Hindlimb muscle (tissue), 1 donor: Measurements from ENCODE around the gene KRTAP10-6. TPM values are rescaled to one million over a fixed set of nuclear protein-coding genes. Genes with fewer than 3 reads are reported as not detected.
"Not testable (repeated sequence)": the region's sequence is repeated elsewhere in the genome, so short reads cannot be mapped to it uniquely, and the experiment has no call there.

Experiments
- DNase-seq: peaks from one replicate; pipeline ENCODE4 v3.0.0-alpha.2; 2013
- polyA plus RNA-seq: library from polyadenylated mRNA; unstranded; fragments of 120-200 nt; gene quantifications from one replicate; pipeline ENCODE4 v1.2.1, GENCODE V29; 2013; ENCODE audit not compliant: insufficient read length

The KRTAP10-6 gene, protein sequence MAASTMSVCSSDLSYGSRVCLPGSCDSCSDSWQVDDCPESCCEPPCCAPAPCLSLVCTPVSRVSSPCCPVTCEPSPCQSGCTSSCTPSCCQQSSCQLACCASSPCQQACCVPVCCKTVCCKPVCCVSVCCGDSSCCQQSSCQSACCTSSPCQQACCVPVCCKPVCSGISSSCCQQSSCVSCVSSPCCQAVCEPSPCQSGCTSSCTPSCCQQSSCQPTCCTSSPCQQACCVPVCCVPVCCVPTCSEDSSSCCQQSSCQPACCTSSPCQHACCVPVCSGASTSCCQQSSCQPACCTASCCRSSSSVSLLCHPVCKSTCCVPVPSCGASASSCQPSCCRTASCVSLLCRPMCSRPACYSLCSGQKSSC
- polyA plus RNA-seq, result not detected

DNA sequence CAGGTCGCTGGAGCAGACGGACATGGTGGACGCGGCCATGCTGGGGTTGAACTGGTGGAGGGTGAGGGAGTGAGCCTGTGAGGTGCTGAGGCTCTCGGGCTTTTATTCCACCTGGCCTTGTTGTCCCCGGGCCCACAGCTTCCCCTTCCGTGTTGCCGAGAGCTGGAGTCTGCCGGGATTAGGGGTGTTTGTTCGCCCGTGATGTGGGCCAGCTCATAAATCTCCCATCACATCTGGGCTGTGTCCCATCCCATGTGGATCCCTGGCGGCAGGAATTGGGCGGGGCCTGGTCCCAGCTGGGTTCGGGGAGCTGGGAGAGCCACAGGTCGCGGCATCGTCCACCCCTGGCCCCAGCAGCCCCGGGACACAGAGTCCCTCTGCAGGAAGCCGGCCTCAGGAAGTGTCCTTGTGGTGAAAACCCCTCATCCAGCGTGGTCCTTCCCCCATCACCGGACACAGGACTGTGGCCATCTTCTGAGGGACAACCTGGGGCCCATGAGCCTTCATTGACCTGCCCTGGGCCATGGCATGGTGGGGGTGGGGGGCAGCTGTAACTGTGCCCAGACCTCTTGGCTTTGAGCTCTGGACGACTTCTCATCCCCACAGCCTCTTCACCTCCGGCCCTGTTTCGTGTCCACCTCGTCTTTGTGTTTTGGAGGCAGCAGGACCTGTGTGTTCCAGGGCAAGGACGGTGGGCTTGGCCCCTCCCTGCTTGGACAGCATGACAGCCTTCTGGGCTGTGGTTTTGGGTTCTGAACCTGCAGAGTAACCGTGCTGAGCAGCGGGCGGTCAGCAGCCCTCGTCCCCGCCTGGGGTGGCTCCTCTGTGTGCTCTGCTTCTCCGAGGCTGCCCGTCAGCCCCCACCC is at the start of gene KRTAP10-6:
Gene KRTAP10-6 (minus strand): TSS at position 60 of the 866 bp plus-strand sequence. CDS start 21 bp downstream, at position 39.
- DNase-seq, result no peak

DNA sequence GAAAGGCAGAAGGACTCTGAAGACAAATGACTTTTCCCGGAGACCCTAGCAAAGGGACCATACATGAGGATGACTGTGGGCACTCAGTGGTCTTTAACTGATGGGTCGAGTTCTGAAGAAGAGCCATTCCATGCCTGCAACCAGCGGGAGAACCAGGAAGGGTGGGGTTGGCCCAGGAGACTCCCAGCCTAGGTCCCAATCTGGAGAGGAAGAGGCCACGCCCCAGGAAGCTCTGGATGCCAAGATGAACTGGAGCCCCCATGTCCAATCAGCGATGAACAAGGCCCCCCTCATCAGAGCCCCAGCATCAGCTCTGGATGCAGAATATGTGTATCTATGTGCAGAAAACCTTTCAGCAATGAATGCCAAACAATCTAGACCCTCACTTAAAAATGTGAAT is 48.5 kb upstream of the KRTAP10-6 start:
- DNase-seq, result no peak

DNA sequence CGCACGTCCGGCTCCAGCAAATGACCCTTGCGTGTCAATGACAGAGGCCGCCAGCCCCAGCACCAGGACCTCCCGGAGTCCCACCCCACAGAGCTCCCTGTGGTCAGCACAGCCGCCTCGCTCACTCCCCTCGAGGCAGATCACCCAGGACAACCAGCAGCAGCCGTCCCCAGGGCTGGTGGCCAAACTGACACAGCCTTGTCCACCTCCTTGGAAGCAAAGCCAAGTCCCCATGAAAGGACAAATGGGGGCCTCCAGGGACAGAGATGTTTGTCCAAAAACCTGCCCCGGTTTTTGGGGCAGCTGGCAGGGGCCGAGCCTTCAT is 47.0 kb upstream of the KRTAP10-6 start:
- DNase-seq, result no peak

DNA sequence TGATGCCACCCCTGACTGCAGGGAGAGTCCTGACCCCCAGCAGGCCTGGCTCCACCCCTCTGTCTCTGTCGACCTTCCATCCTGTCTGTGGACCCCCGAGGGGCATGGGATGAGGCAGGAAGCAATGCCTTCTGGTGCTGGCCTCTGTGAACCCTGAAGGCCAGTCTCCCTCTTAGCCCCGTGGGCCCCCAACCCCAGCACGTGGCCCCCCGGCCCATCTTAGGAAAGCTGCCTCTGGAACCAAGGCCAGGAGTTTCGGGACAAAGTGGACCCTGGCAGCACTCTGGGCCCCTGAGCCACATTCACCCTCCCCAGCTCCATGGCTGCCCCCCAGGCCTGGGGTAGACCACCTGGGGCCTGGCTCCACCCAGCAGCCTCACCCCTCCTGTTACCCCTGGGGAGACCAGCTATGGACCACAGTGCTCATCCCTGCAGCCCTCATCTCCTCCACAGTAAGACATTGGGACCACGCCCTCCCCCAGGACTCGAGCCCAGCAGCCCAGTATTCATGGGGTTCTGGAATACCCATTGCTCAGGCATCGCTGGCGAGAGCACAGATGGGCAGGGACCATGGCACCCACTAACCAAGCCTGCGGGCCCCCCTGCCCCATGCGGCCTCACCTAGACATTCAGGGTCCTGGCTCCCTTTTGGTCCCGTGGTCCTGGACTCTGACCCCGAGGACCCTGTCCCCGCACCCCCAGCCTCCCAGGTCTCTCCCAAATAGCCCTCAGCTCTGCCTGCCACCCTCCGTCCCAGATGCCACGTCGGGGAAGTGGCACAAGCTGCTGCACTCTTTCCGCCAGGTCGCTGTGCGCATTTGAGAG is 46.4 kb upstream of the KRTAP10-6 start:
- DNase-seq, result not testable (repeated sequence)

DNA sequence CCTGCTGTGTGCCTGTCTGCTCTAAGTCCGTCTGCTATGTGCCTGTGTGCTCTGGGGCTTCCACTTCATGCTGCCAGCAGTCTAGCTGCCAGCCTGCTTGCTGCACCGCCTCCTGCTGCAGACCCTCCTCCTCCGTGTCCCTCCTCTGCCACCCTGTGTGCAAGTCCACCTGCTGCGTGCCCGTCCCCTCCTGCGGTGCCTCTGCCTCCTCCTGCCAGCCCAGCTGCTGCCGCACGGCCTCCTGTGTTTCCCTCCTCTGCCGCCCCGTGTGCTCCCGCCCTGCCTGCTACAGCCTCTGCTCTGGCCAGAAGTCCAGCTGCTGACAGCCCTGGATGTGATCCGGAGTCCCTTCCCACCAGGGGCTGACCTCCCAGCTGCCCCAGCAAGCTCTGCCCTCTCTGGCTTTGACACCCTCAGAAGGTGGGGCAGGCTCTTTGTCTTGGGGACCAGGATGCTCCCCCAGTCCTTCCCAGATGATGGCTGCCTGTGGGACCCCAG is 45.6 kb upstream of the KRTAP10-6 start:
- not testable (repeated sequence) for DNase-seq

DNA sequence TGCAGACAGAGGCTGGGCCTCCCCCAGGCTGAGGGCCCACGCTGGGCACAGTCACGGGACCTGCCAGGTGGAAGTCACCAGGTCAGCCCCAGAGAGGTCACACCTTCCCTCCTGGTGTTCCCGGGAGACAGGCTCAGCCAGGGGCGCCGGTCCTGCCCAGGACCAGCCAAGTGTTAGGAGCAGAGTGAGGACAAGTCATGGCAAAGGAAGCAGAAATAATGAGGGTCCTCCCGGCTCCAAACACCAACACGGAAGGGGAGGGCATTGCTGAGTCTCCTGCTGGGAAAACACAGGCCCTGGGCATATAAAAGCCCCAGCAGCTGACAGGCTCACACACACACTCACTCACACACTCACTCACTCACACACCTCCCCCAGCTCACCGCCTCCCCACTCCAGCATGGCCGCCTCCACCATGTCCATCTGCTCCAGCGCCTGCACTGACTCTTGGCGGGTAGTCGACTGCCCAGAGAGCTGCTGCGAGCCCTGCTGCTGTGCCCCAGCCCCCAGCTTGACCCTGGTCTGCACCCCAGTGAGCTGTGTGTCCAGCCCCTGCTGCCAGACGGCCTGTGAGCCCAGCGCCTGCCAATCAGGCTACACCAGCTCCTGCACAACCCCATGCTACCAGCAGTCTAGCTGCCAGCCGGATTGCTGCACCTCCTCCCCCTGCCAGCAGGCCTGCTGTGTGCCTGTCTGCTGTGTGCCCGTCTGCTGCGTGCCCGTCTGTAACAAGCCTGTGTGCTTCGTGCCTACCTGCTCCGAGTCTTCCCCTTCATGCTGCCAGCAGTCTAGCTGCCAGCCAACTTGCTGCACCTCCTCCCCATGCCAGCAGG is 44.9 kb upstream of the KRTAP10-6 start, which contains the start of gene KRTAP10-10:
Gene KRTAP10-10 (plus strand): TSS at position 339 of the 833 bp plus-strand sequence. CDS start 62 bp downstream, at position 401.
- no peak for DNase-seq

DNA sequence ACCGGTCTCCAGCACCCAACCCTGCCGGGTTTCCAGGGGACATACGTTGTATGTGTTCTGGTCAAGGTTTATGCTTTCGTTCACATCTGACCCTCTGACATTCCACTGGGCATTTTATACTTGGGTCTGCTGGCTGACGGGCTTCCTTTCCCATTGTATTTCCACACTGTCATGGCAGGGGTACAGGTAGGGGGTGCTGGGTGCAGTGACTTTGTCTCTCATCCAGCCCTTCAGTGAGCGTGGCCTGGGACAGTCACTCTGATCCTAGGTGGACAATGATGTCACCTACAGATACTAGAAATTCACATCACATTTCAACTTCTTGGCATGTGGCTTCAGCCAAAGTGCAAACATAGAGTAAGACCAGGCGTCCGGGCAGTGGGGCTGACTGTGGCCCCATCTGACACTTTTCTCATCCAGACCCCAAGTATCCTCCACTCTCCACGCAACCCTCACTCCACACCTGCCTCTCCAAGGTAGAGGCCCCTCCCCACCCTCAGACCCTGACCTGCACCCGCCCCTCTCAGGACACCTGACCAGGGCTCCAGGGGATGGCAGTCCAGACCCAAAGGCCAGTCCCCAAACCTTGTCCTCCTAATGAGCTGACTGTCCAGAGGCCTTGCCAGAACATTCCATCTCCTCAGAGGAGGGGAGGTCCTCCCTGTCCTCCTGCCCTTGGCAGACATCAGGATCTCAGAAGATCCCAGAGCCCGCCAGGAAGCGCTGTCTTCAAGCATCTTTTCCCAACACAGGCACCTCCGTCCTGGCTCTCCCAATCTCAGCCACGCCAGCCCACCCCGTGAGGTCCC is 44.1 kb upstream of the KRTAP10-6 start:
- DNase-seq, result no peak

DNA sequence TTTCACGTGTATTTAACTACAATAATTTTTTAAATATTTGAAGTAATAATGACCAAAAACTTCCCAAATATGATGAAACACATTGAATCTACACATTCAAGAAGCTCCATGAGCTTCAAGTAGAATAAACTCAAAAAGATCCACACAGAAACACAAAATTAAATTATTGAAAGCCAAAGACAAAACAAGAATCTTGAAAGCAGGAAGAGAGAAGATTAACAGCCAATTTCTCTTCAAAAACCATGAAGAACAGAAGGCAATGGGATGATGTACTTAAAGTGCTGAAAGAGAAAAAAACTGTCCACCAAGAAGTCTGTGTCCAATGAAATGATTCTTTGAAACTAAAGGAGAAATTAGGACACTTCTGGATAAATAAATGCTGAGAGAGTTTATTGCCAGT is 39.8 kb upstream of the KRTAP10-6 start:
- no peak for DNase-seq

DNA sequence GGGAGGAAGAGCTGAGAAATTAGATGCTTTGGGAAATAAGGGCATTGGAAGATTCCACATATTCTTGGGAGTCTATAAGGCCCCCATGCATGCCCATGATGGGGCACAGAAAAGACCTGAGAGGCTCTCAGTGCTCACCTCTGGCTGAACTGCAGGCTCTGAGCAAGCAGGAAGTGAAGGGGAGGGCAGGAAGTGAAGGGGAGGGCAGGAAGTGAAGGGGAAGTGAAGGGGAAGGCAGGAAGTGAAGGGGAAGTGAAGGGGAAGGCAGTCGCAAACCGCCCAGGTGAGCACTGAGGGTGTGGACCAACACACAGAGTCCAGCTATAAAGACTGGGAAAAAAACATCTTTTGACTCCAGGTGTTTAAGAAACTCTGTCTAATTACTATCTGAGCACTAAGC is 38.1 kb upstream of the KRTAP10-6 start:
- no peak for DNase-seq

DNA sequence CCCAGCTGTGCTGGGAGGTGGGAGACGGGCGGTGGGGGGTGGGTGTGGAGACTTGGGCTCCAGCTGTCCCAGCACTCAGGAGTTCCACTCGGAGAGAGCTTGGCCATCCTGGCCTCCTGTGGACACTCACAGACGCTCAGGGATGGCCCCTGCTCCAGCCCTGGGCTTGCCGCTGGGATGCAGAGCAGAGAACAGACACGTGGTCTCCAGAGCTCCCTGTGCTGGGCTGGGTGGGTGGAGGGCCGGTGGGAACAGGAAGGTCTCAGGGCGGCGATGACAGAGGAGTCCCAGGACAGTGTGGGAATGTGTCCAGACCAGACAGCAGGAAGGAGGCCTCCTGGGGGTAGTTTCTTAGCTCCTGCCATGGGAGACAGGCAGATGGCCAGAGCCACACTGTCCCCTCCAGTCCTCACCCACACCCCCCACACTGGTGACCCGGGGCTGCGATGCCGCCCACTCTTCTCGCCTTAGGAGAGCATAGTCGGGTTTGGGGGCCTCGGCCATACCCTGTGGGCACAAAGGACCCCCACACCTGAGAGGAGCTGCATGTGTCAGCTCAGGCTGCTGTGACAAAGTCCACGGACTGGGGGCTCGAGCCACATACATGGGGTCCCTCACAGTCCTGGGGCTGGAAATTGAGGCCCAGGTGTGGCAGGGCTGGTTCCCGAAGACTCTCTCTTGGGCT is 36.5 kb upstream of the KRTAP10-6 start:
- DNase-seq, result no peak

DNA sequence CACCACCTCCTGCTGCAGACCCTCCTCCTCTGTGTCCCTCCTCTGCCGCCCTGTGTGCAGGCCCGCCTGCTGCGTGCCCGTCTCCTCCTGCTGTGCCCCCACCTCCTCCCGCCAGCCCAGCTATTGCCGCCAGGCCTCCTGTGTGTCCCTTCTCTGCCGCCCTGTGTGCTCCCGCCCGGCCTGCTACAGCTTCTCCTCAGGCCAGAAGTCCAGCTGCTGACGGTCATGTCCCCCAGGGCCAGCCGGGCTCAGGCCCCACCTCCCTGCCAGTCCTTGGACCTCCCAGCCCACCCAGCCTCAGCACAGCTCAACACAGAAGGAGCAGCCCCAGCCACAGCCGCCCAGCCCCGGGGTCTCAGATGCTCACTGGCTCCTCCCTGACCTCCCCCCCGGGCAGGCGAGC is 35.5 kb upstream of the KRTAP10-6 start:
- DNase-seq, result not testable (repeated sequence)

DNA sequence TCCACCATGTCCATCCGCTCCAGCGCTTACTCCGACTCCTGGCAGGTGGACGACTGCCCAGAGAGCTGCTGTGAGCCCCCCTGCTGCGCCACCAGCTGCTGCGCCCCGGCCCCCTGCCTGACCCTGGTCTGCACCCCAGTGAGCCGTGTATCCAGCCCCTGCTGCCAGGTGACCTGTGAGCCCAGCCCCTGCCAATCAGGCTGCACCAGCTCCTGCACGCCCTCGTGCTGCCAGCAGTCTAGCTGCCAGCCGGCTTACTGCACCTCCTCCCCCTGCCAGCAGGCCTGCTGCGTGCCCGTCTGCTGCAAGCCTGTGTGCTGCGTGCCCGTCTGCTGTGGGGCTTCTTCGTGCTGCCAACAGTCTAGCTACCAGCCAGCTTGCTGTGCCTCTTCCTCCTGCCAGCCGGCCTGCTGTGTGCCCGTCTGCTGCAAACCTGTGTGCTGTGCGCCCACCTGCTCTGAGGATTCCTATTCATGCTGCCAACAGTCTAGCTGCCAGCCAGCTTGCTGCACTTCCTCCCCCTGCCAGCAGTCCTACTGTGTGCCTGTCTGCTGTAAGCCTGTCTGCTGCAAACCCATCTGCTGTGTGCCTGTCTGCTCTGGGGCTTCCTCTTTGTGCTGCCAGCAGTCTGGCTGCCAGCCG is 35.0 kb upstream of the KRTAP10-6 start:
- not testable (repeated sequence) for DNase-seq

DNA sequence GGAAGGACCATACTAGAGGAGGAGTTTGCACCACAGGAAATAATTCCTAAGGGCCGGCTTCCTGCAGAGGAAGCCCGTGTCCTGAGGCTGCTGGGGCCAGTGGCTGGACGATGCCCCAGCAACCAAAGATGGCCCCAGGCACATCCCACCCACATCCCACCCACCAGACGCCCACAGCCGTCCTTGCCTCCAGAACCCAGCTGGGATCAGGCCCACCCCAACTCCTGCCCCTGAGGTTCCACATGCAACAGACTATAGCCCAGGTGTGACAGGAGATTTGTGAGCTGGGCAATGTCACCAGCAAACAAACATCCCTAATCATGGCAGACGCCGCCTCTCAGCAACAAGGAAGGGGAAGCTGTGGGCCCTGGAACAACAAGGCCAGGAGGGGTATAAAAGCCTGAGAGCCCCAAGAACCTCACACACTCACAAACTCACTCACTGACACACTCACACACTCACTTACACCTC is 34.4 kb upstream of the KRTAP10-6 start, which contains the start of gene KRTAP10-9:
Gene KRTAP10-9 (plus strand): TSS at position 421 of the 471 bp plus-strand sequence. CDS start 79 bp downstream, outside the sequence.
- no peak for DNase-seq

DNA sequence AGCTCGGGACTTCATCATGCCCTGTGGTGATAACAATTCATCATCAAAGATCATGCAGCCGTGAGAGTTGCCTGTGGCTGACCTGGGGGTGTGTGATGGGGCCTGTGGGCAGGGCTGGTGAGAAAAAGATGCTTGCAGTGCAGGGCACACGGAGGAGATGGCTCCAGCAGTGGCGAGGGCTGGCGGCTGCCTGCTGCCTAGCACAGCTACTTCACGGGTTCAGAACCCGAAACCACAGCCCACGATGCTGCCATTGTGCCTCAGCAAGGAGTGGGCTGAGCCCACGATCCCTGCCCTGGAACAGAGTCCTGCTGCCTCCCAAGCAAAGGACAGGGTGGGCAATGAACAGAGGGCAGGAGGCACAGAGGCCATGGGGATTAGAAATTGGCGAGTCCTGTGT is 34.0 kb upstream of the KRTAP10-6 start:
- no peak for DNase-seq

DNA sequence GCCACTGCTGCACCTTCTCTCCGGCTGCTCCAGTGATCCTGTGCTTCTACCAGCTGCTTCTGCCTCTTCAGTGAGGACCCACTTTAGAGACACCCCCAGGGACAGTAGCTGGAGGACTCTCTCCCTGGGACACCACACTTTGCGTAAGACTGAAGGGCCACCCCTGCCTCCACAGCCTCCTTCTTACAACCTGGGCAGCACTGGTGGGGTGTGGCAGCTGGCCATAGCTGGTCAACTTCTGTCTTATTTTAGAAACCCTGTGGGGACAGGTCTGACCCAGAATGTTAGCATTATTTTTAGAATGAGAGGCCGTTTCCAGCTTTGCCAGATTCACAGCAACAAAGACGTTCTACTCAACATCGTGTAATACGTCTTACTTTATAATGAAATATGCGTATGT is 33.5 kb upstream of the KRTAP10-6 start:
- DNase-seq, result no peak

DNA sequence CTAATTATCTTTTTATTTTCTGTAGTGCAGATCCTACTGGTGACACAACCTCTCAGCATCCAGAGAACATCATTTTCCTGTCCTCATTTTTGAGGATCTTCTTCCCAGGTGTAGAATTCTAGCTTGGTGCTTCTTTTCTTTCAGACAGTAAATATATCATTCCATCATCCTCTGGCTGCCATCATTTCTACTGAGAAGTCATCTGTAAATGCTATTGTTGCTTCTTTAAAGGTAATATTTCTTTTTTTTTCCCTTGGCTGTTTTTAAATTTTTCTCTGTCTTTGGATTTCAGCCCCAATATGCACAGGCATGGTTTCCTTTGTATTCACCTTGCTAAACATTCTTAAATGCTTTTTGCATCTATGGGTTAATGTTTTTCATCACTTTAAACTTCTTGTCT is 31.3 kb upstream of the KRTAP10-6 start:
- no peak for DNase-seq

DNA sequence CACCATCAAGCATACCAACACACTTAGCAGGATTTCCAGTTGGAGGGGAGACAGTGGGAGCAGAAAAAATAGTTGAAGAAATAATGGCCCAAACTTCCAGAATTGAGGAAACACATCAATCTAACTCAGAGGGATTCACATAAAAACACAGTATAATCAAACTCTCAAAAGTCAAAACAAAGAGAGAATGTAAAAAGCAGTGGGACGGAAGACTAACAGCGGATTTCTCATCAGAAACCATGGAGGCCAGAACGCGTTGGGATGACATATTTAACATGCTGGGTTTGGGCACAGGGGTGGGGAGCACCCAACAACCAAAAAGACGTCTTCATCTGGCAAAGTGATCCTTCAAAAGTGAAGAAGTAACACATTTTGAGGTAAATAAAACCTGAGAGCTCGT is 27.6 kb upstream of the KRTAP10-6 start:
- DNase-seq, result no peak

DNA sequence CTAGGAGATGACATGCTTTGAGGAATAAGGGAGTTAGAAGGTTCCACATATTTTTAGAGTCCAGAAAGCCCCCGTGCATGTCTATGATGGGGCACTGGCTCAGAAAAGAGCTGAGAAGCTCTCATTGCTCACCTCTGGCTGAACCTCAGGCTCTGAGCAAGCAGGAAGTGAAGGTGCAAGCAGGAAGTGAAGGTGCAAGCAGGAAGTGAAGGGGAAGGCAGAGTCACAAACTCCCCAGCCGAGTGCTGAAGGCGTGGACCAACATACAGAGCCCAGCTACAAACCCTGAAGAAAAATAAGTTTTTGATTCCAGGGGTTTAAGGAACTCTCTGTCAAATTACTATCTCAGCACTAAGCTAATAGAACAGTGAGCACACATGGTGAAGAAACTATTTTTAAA is 26.6 kb upstream of the KRTAP10-6 start:
- DNase-seq, result no peak

DNA sequence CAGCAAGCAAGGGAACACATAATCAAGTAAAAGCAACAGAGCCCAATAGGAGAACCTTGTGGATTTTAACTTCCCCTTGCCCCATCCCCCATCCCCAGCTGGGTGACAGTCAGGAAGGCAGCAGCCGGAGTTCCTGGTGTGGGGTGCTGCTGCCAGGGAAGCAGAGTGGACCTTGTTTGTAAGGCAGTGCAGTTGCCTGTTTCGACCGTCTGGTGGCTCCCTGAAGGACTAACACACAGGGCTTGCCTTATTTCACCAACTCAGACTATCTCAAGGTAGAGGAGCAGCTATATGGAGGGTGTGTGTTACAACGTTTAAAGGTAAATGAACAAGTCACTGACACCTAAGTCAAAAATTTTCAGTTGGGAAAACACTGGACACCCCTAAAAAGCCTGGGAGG is 26.2 kb upstream of the KRTAP10-6 start:
- no peak for DNase-seq
